ENCODE measurements around the gene PUM2. TPM values are rescaled to one million over a fixed set of nuclear protein-coding genes. Genes with fewer than 3 reads are reported as not detected.

PUM2 gene
- total RNA-seq, 4 donors from 2014 or later: 61.5 to 140 (median 98.0) TPM

GRCh38 chr2:20396356-20397000 is 45.8 kb upstream of the PUM2 start:
- H3K9me3 ChIP-seq: no peaks in the 10 kb centered on the region
- WGBS, 2 donors (ENCODE audit: low coverage in 1 of 2): 86 to 89% methylated on average over 6 to 7 of the region's 9 CpGs
- H3K4me3 ChIP-seq: no peak overlapping the region
- H3K27me3 ChIP-seq: no peaks in the 10 kb centered on the region
- ATAC-seq: no peak
- H3K36me3 ChIP-seq: no peaks in the 10 kb centered on the region
- H3K27ac ChIP-seq: no peak overlapping the region
- peaks cover 0 to 14% (median 2%) of the 10 kb centered on the region in 3 donors for H3K4me1 ChIP-seq
- TF ChIP-seq POLR2AphosphoS5 (IDR thresholded peaks at IDR 0.05): no peak
- TF ChIP-seq POLR2A (IDR thresholded peaks at IDR 0.05): no peak
- no peak for TF ChIP-seq CTCF (IDR thresholded peaks at IDR 0.05)
- TF ChIP-seq EP300 (IDR thresholded peaks at IDR 0.05): no peak

GRCh38 chr2:20393986-20394385 is 43.3 kb upstream of the PUM2 start:
- 94 to 100% methylated on average over 1 to 3 of the region's 4 CpGs for WGBS, 2 donors (ENCODE audit: low coverage in 1 of 2)
- no peak overlapping the region for H3K4me3 ChIP-seq
- no peaks in the 10 kb centered on the region for H3K36me3 ChIP-seq
- H3K9me3 ChIP-seq: no peaks in the 10 kb centered on the region
- ATAC-seq: no peak
- H3K4me1 ChIP-seq: no peaks in the 10 kb centered on the region
- TF ChIP-seq CTCF (IDR thresholded peaks at IDR 0.05): no peak
- TF ChIP-seq POLR2AphosphoS5 (IDR thresholded peaks at IDR 0.05): no peak
- TF ChIP-seq EP300 (IDR thresholded peaks at IDR 0.05): no peak
- no peak for TF ChIP-seq POLR2A (IDR thresholded peaks at IDR 0.05)
- H3K27ac ChIP-seq: no peak overlapping the region
- no peaks in the 10 kb centered on the region for H3K27me3 ChIP-seq

DNA sequence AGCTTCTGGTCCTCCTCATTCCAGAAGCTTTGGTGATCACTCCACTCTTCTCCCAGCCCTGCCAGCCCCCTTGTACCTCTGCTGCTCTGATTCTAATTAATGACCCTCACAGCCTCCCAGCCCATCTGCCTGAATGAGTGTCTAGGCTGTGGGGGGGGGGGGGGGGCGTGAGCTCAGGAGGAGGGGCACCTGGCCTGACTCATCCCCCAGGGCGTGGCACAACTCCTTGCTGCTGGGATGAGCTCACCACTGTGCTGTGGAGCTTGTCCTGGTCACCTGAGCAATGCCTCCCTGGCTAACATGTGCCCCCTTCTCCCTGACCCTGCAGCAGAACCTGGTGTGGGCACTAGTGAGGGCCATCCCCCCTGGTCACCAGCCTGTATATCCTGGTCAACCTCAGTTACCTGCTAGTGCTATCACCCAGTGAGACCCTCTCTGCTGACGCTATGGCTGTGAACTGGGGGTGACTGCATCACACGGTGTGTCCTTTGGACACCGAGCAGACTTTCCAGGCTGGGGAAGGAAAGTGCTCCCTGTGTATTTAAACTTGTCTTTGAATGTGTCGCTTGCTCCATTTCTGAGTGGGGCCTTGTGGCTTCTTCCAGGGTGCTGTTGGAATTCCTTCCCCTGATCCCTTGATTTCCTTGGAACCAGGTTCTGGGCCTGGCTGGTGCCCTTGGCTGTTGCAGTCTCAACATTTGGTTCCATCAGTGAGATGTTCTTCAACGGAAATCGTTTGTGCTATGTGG is 41.5 kb upstream of the PUM2 start:
- no peaks in the 10 kb centered on the region for H3K27me3 ChIP-seq
- 100% methylated on average over 2 of the region's 8 CpGs; no CpG with 5 or more reads in 1 of the 2 donors for WGBS, 2 donors (ENCODE audit: low coverage in 1 of 2)
- H3K36me3 ChIP-seq: no peaks in the 10 kb centered on the region
- no peak overlapping the region for H3K27ac ChIP-seq
- no peak overlapping the region for H3K4me3 ChIP-seq
- no peak for TF ChIP-seq POLR2A (IDR thresholded peaks at IDR 0.05)
- TF ChIP-seq EP300 (IDR thresholded peaks at IDR 0.05): no peak
- no peak for TF ChIP-seq CTCF (IDR thresholded peaks at IDR 0.05)
- no peak for TF ChIP-seq POLR2AphosphoS5 (IDR thresholded peaks at IDR 0.05)
- H3K9me3 ChIP-seq: no peaks in the 10 kb centered on the region
- ATAC-seq: no peak
- H3K4me1 ChIP-seq: no peaks in the 10 kb centered on the region

DNA sequence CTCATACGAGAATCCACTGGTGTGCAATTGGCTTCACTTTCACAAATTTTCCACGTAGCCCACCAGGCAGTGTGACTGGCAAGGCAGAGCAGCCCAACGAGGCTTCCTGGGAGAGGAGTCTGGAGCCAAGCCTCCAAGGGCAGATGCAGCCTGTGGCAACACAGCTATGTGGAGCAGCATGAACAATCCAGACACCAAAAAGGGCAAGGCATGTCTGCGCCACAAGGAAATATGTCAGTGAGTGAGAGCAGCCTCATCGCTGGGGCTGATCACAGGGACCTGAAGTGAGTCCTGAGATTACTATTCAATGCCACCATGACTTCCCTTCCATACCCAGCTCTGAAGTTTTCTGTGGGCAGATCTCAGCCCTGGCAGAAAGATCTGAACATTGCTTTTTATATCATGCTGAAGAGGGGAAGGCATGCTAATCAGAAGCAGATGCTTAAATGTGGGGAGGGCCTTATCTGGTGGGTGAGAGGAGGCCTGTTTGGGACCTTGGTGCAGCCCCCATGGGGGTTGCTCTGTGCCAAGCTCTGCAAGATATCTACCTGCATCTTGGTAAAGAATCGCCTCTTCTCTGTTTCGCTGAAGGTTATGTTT is 40.0 kb upstream of the PUM2 start:
- H3K27ac ChIP-seq: no peak overlapping the region
- no peak for TF ChIP-seq POLR2A (IDR thresholded peaks at IDR 0.05)
- no peak for TF ChIP-seq CTCF (IDR thresholded peaks at IDR 0.05)
- no peak for TF ChIP-seq EP300 (IDR thresholded peaks at IDR 0.05)
- TF ChIP-seq POLR2AphosphoS5 (IDR thresholded peaks at IDR 0.05): no peak
- no peaks in the 10 kb centered on the region for H3K4me1 ChIP-seq
- 90 to 100% methylated on average over 2 to 4 of the region's 7 CpGs for WGBS, 2 donors (ENCODE audit: low coverage in 1 of 2)
- no peak overlapping the region for H3K4me3 ChIP-seq
- H3K27me3 ChIP-seq: no peaks in the 10 kb centered on the region
- ATAC-seq: no peak
- no peaks in the 10 kb centered on the region for H3K9me3 ChIP-seq
- H3K36me3 ChIP-seq: no peaks in the 10 kb centered on the region
